ENCODE results near the gene BSND.

- no peak for TF ChIP-seq CTCF (IDR thresholded peaks at IDR 0.05)
- no peak for TF ChIP-seq POLR2A (IDR thresholded peaks at IDR 0.05)
Measured at GRCh38 chr1:55051169-55051568, 52.4 kb downstream of the BSND start.

Data from esophagus squamous epithelium (tissue), 4 donors.